ENCODE data around the gene HBA2. TPM values are rescaled to one million over a fixed set of nuclear protein-coding genes. Genes with fewer than 3 reads are reported as not detected.
A peak's percentile ranks its signal among the peaks of the same experiment; 100 is the strongest.
"Not testable (repeated sequence)": the region's sequence is repeated elsewhere in the genome, so short reads cannot be mapped to it uniquely, and the experiment has no call there.

The HBA2 gene
- total and polyA plus RNA-seq, 2 of the 4 experiments (the other 2 are of a cell fraction) = not detected

DNA sequence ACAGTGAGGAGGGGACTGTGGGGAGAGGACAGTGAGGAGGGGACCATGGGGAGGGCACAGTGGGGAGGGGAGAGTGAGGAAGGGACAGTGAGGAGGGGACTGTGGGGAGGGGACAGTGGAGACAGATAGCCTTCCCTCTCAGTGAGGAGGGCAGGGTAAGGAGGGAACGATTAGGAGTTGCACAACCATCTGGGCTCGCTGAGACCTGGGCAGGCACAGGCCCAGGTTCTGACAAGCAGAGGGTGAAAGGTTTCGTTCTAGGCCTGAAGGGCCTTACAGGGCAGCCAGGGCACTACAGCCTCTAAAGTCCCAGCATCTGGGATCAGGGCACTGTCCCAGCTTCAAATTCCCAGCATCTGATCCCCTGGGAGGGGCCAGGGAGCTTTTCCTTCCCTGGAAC lies 9.0 kb upstream of the HBA2 start:
- ATAC-seq (ENCODE audit: low read depth); H3K9me1 ChIP-seq (ENCODE audit: insufficient read depth, low read length); H2BK120ac ChIP-seq (ENCODE audit: low read depth, low read length); H4K8ac ChIP-seq (ENCODE audit: low read depth in 2 of 2, low read length in 2 of 2); H2BK20ac ChIP-seq (ENCODE audit: low read depth, low read length); H3K4me3 ChIP-seq (ENCODE audit: insufficient read depth, low read depth, low read length); in situ Hi-C loops (cut with MboI; ENCODE audit: low sequenced_read_pairs); H3K4me2 ChIP-seq (ENCODE audit: low read depth, low read length); H2AK5ac ChIP-seq (ENCODE audit: low read depth, low read length); BruUV-seq (replicated peaks); dilution Hi-C loops (cut with HindIII; ENCODE audit: low sequenced_read_pairs, unreplicated experiment); H3K27ac ChIP-seq (ENCODE audit: insufficient read depth, low read length); H3K9ac ChIP-seq (ENCODE audit: low read depth, low read length); DNase-seq; H2AFZ ChIP-seq (replicated peaks; ENCODE audit: low read length, poor library complexity); CTCF ChIA-PET; H3K9me3 ChIP-seq (ENCODE audit: control insufficient read depth, insufficient read depth, low read length); H3K79me1 ChIP-seq (ENCODE audit: low read depth in 1 of 2, low read length in 2 of 2); H2AK9ac ChIP-seq (replicated peaks; ENCODE audit: low read depth, low read length, poor library complexity); H3K36me3 ChIP-seq (ENCODE audit: control insufficient read depth, insufficient read depth, low read length); H3K23ac ChIP-seq (ENCODE audit: low read depth, low read length); H3K18ac ChIP-seq (ENCODE audit: low read depth, low read length); H3K4me1 ChIP-seq (ENCODE audit: control insufficient read depth, insufficient read depth, low read length); H3K14ac ChIP-seq (replicated peaks; ENCODE audit: low read depth, low read length); H4K5ac ChIP-seq (ENCODE audit: low read depth, low read length); H4K20me1 ChIP-seq (ENCODE audit: insufficient read depth, low read length); H2BK5ac ChIP-seq (ENCODE audit: low read depth, low read length, poor library complexity, severe bottlenecking); POLR2A ChIA-PET (ENCODE audit: unreplicated experiment); H3K4ac ChIP-seq (ENCODE audit: low read depth, low read length); intact Hi-C loops (cut with micrococcal nuclease); H4K91ac ChIP-seq (ENCODE audit: insufficient read depth, low read depth, low read length); H3K56ac ChIP-seq (ENCODE audit: extremely low read depth, insufficient read depth, low read length); H2BK15ac ChIP-seq (ENCODE audit: low read depth, low read length): not testable (repeated sequence)
- H3K27me3 ChIP-seq (ENCODE audit: control insufficient read depth, insufficient read depth, low read length) = peaks cover 57% of the 10 kb centered on the region
- no CpG with 5 or more reads among the region's 3 CpGs for WGBS, 2 experiments (ENCODE audit: extremely low coverage in 2 of 2, insufficient read length in 1 of 2)

- BruUV-seq (replicated peaks); intact Hi-C loops (cut with micrococcal nuclease): not testable (repeated sequence)
Measured at GRCh38 chr16:164134-164823, 8.4 kb upstream of the HBA2 start.

More at GRCh38 chr16:164134-164823, 8.4 kb upstream of the HBA2 start:
- H3K56ac ChIP-seq (ENCODE audit: extremely low read depth, insufficient read depth, low read length); H3K4me2 ChIP-seq (ENCODE audit: low read depth, low read length); H4K8ac ChIP-seq (ENCODE audit: low read depth in 2 of 2, low read length in 2 of 2); H3K4ac ChIP-seq (ENCODE audit: low read depth, low read length); H3K9me3 ChIP-seq (ENCODE audit: control insufficient read depth, insufficient read depth, low read length); H3K9me1 ChIP-seq (ENCODE audit: insufficient read depth, low read length); H3K23ac ChIP-seq (ENCODE audit: low read depth, low read length); in situ Hi-C loops (cut with MboI; ENCODE audit: low sequenced_read_pairs); H2BK20ac ChIP-seq (ENCODE audit: low read depth, low read length); H4K20me1 ChIP-seq (ENCODE audit: insufficient read depth, low read length); H3K79me1 ChIP-seq (ENCODE audit: low read depth in 1 of 2, low read length in 2 of 2); H3K14ac ChIP-seq (replicated peaks; ENCODE audit: low read depth, low read length); H4K5ac ChIP-seq (ENCODE audit: low read depth, low read length); H2AFZ ChIP-seq (replicated peaks; ENCODE audit: low read length, poor library complexity); H3K36me3 ChIP-seq (ENCODE audit: control insufficient read depth, insufficient read depth, low read length); H2BK5ac ChIP-seq (ENCODE audit: low read depth, low read length, poor library complexity, severe bottlenecking); H3K18ac ChIP-seq (ENCODE audit: low read depth, low read length); H3K9ac ChIP-seq (ENCODE audit: low read depth, low read length); H2AK9ac ChIP-seq (replicated peaks; ENCODE audit: low read depth, low read length, poor library complexity); H3K4me3 ChIP-seq (ENCODE audit: insufficient read depth, low read depth, low read length); dilution Hi-C loops (cut with HindIII; ENCODE audit: low sequenced_read_pairs, unreplicated experiment); H3K27ac ChIP-seq (ENCODE audit: insufficient read depth, low read length); H3K4me1 ChIP-seq (ENCODE audit: control insufficient read depth, insufficient read depth, low read length); H2BK120ac ChIP-seq (ENCODE audit: low read depth, low read length); H2BK15ac ChIP-seq (ENCODE audit: low read depth, low read length); H2AK5ac ChIP-seq (ENCODE audit: low read depth, low read length); POLR2A ChIA-PET (ENCODE audit: unreplicated experiment); CTCF ChIA-PET; DNase-seq; H4K91ac ChIP-seq (ENCODE audit: insufficient read depth, low read depth, low read length): not testable (repeated sequence)
- WGBS, 2 experiments (ENCODE audit: extremely low coverage in 2 of 2, insufficient read length in 1 of 2) = no CpG with 5 or more reads among the region's 80 CpGs
- ATAC-seq (ENCODE audit: low read depth) = peak; percentile 15; the same call in 1 of the 2 replicates
- peaks cover 60% of the 10 kb centered on the region for H3K27me3 ChIP-seq (ENCODE audit: control insufficient read depth, insufficient read depth, low read length)
